Skeletal muscle cell (primary cell): ENCODE results near the gene HERC5.
"Not testable (repeated sequence)": the region's sequence is repeated elsewhere in the genome, so short reads cannot be mapped to it uniquely, and the experiment has no call there.

Source experiments
- DNase-seq: peaks from one replicate; pipeline ENCODE4 v3.0.0-alpha.2; 2010; ENCODE audit warnings: low read depth
- H3K4me3 ChIP-seq: 2 replicates; pipeline ENCODE4 v1.5.1; 2011; ENCODE audit warnings: low read depth, mild to moderate bottlenecking, control low read depth, low read length, moderate library complexity

Gene HERC5

DNA sequence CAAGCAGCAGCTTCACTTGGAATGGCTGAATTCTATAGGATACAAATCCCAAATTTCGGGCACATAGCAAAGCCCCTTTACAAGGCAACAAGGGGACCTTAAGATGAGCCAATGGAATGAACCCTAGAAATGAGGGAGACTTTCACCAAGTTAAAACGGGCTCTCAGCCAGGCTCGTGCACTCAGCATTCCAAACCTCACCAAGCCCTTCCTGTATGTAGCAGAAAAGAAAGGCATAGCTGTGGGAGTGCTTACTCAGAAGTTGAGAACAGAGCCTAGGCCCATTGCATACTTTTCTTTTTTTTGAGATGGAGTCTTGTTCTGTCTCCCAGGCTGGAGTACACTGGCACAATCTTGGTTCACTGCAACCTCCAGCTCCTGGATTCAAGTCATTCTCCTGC is 10.8 kb upstream of the HERC5 start:
- no peak for DNase-seq

DNA sequence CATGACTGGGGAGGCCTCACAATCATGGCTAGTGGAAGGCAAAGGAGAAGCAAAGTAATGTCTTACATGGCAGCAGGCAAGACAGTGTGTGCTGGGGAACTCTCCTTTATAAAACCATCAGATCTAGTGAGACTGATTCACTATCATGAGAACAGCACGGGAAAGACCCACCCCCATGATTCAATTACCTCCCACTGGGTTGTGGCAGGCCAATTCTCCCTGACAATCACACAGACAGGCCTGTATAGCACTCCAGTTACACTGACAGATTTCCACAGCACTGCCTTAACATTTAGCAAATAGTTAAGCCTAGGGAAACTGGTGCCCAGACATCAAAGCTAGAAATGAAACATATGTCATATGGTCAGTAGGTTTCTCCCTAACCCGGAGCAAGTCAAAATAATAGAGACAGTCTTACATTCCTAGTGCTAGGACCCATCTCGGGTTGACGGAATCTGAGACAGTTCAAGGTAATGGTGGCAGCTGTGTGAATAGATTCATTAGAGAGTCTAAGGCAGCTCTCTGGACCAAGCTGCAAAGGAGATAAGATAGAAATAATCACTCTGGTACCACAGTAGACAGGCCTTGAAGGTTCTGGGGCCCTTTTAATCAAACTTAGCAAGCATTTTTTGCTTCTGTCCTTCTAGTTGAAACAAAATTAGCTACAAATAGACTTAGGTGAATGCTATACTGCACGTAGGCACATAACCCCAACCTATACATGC is 9.4 kb upstream of the HERC5 start:
- no peak overlapping the region for H3K4me3 ChIP-seq

More for the DNA sequence above, 10.8 kb upstream of the HERC5 start:
- no peak overlapping the region for H3K4me3 ChIP-seq

DNA sequence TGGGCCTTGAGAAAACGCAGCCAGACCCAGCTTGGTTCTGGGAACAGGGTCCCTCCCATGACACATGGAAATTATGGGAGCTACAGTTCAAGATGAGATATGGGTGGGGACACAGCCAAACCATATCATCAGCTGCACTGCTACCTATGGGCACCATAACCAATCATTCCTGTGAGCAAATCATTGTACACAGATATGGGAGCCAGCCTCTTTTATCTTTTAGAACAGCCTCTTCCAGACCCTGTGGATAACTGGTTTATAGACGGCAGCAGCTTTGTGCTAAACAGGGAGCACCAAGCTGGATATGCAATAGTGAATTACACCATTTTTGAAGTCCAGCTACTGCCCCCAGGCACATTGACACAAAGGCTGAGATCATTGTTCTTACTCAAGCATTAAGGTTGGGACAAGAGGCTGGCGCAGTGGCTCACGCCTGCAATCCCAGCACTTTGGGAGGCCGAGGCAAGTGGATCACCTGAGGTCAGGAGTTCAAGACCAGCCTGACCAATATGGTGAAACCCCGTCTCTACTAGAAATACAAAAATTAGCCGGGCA is 8.6 kb upstream of the HERC5 start:
- not testable (repeated sequence) for H3K4me3 ChIP-seq, DNase-seq

More for the DNA sequence above, 9.4 kb upstream of the HERC5 start:
- DNase-seq = no peak

DNA sequence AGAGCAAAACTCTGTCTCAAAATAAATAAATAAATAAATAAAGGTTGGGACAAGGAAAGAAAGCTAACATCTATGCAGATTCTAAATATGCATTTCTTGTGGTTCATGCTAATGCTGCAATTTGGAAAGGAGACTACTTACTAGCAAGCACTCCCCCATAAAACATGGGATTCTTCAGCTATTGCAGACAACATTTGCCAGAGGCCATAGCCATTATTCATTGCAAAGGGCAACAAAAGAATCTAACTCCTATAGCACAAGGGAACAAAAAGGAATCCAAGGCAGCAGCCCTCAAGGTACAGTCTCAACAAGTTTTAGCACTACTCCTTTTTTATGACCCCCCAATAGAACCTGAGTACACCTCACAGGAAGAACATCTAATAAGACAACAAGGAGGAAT is 8.0 kb upstream of the HERC5 start:
- H3K4me3 ChIP-seq = no peak overlapping the region
- no peak for DNase-seq

DNA sequence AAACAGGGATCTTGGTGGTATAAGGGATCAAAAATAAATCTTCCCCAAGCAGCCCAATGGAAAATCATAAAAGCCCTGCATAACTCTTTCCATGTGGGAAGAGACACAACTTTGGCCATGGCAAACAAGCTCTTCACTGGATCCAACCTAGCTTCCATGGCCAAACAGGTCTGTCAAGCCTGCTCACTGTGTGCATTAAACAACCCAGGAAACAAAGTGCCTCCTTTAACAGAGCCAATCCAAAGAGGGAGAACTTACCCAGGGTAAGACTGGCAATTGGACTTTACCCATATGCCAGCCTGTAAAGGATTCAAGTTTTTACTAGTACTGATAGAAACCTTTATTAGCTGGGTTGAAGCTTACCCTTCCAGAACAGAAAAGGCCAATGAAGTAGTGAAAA is 7.6 kb upstream of the HERC5 start:
- no peak overlapping the region for H3K4me3 ChIP-seq
- no peak for DNase-seq

DNA sequence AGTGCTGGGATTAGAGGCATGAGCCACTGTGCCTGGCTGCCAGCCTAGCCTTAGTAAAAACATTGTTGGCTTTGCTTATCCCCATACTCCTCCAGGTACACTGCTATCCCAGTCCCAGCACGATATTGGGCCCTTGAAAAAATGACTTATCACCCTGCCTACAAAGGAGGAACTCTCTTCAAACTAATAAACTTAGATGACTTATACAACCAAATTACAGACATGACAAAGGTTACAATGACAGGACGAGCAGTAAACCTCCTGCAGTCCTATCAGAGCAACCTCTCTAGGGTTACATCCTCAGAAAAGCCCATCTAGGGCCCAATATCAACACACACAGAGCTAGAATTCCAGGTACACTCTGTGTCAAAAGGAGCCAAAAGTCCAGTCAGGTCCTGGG is 5.7 kb upstream of the HERC5 start:
- no peak for DNase-seq
- no peak overlapping the region for H3K4me3 ChIP-seq

DNA sequence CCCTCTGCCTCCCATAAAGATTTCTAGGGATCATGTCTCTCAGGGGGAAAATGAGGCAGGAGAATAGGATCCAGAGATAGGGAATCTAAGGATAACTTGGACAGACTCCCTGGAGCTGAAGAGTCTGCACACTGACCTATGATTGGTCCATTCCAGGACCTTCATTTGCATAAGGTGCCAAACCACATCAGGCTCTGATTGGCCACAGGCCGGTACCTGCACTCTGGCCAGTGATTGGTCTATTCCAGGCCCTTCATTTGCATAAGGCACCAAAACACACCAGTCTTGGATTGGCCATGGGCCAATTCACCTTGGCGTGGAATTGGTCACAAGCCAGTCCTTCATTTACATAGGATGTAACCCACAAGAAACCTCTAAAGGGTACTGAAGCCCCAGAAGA is 4.0 kb upstream of the HERC5 start:
- no peak overlapping the region for H3K4me3 ChIP-seq
- no peak for DNase-seq

DNA sequence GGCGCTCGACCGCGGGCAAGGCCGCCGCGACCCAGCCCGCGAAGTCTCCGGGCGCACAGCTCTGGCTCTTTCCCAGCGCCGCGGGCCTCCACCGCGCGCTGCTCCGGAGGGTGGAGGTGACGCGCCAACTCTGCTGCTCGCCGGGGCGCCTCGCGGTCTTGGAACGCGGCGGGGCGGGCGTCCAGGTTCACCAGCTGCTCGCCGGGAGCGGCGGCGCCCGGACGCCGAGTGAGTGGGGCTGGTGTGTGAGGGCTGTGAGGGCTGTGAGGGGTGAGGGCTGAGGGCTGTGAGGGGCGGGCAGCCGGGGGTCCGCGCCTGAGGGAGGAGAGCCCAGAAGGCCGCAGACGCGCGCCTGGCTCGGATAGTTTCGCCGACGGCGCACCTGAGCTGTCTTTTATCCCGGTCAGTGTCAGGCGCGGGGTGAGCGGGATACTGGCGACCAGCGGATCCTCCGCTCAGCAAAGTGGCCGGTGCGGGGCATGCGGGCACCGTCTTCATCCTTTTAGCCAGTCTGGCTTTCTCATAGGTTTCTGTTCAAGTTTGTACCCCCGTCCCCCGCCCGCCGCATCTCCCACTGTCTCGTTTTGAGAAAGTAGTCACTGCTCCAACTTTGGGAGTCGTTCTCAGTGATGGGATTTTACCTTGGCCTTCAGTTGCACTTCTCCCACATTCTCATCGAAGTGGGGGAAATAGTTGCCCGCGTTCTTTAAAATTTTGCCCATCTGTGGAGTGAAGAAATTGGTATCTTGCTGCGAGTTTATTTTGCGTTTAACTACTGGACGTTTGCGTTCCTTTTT is 586 bp downstream of the HERC5 start:
- H3K4me3 ChIP-seq = peak overlapping the region; percentile 55
- DNase-seq = no peak

DNA sequence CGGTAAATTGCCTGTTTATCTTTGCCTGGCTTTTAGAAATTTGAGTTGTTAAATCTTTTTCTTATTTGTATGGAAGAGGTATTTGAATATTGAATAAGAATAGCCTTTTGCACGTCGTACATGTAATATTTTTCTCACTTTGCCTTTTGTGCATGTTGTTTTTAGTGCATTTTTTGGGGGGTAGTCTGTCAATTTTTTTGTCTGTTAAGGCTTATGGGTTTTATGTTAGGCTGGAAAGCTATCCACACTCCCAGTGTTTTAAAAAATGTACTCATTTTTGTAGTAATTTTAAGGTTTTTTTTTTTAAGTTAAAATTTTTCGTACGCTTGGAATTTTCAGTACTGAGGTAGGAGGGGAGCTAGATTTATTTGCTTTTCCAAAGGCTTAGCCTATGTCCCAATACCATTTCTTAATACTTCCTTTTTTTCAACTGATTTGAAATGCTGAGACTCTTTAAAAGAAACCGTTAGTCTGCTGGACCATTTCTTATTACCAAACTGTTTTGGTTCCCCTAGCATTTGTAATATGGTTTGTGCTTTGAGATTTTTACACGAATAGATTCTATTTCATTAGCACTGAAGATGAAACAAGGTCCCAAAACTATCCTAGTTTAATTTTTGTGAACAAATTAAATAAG is 1.3 kb downstream of the HERC5 start:
- no peak for DNase-seq
- H3K4me3 ChIP-seq = no peak overlapping the region

DNA sequence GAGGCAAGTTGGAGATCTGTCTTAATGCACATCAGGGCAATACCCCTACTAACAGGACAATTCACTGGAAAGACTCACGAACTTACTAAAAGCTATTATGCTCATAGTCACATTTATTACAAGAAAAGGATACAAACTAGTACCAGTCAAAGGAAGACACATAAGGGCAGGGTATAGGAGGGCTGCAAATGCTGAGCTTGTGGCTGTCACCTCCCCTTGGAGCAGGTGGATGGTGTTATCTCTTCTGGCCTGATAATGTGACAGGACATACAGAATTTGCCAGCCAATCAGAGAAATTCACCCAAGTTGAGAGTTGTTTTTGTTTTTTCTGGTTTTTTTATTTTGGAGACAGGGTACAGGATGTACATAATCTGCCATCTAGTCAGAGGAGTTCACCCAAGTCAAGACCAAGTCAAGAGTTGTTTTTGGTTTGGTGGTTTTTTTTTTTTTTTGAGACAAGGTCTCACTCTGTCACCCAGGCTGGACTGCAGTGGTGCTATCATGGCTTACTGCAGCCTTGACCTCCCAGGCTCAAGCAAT is 8.8 kb downstream of the HERC5 start:
- DNase-seq = no peak
- H3K4me3 ChIP-seq = no peak overlapping the region

DNA sequence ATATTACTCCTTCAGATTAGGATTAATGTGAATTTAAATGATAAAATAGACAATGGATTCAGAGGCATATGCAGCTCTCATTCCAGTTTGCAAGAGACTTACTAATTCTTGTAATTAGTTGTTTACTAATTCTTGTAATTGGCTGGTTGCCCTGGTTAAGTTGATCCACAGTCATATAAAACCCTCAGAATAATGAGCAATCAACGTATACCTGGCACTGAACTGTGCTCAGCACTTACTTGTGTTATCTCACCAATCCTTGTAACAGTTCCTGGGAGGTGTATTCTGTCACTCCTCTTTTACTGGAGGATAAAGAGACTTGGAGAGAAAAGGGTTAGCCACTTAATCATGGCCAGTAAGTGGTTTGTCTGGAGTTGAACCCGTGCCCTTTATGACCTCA is 10.5 kb downstream of the HERC5 start:
- no peak overlapping the region for H3K4me3 ChIP-seq
- DNase-seq = no peak

DNA sequence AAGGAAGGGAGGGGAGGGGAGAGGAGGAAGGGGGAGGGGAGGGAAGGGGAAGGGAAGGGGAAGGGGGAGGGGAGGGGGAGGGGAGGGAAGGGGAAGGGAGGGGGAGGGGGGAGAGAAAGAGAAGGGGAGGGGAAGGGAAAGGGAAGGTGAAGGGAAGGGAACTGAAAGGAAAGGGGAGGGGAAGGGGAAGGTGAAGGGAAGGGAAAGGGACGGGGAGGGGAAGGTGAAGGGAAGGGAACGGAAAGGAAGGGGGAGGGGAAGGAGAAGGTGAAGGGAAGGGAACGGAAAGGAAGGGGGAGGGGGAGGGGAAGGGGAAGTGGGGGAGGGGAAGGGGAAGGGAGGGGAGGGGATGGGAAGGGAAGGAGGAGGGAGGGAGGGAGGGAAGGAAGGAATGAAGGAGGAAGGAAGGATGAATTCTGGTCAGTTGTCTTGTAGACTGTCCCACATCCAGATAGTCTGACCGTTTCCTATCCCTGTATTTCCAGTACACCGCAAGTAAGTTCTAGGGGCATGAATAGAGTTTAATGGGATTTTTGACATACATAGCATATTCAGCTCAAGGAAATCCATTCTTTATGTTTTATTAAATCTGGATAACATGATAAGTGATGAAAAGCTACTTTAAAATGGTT is 20.4 kb downstream of the HERC5 start:
- DNase-seq = no peak
- no peak overlapping the region for H3K4me3 ChIP-seq

DNA sequence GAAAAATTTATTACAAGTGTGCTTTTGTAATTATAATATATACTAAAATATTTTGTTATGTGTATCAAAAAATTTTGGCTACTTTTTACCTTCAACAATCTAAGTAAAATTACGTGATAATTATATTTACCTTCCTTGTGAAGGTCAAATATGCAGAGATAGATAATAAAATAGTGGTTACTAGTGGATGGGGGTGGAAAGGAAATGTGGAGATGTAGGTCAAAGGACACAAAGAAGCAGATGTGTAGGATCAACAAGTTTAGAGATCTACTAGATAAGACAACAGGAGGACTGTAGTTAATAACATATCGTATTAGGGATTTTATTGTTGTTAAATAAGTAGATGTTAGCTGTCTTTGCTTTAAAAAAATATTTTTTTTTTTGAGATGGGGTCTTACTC is 21.3 kb downstream of the HERC5 start:
- H3K4me3 ChIP-seq = no peak overlapping the region
- no peak for DNase-seq

DNA sequence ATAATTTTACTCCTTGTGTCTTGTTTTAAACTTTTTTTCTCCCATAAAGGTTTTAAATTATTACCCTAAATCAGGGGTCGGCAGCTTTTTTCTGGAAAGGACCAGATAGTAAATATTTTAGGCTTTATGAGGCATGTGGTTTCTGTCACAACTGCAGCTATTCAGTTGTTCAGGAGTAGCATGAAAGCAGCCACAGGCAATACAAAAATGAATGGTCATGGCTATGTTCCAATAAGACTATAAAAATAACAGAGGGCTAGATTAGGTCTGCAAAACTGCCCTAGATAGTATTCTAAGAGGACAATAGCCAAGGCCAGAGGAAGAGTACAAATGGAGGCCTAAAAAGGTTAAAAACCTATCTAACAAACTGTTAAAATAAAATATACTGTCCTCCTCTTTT is 24.6 kb downstream of the HERC5 start:
- DNase-seq = no peak

DNA sequence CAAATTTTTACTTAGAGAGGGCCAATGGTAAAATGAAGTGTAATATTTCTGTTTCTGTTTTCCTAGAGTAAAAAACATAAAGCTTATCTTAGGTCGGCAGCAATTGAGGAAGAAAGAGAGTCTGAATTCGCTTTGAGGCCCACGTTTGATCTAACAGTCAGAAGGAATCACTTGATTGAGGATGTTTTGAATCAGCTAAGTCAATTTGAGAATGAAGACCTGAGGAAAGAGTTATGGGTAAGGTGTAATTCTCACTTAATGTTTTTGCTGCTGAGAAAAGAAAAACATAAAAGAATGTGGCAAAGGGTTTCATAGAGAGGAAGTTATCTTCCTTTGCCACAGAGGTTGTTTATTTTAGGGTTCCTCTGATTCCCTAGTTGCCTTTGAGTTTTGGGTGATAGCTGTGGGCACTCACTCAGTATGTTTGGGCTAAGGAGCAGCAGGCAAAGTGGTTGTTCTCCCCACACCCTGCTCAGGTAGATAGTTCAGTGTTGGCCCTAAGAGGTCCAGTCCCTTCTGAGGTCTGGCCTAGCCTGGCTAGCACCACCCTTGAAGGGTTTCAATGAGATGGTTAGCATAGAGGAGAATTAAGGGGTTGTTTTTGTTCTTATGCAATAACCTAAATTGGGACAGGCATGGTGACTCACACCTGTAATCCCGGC is 32.3 kb downstream of the HERC5 start:
- H3K4me3 ChIP-seq = no peak overlapping the region
- no peak for DNase-seq

More for the DNA sequence above, 24.6 kb downstream of the HERC5 start:
- H3K4me3 ChIP-seq = no peak overlapping the region

DNA sequence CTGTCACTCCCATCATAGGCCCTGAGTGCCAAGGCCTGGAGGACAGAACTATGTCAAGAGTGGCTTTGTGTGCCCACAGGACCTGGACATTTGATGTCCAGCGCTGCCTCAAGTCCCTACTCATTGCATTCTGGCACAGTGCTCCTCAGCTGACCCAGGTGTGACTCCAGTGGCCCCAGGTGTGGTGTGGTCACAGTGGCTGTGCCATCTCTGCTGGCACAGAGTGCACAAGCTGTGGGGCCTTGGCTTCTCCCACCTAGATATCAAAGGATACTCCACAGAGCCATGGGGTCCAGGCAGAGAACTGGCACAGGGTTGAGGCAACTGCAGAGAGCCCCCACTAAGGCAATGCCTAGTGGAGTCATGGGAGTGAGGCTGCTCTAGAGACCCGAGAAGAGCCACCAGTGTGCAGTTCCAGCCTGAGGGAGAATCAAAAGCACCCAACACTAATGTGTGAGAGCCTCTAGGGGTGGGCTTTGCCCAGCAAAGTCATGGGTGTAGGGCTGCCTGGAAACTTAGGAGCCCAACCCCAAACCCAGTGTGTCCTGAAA is 41.0 kb downstream of the HERC5 start:
- DNase-seq = no peak
- H3K4me3 ChIP-seq = no peak overlapping the region

DNA sequence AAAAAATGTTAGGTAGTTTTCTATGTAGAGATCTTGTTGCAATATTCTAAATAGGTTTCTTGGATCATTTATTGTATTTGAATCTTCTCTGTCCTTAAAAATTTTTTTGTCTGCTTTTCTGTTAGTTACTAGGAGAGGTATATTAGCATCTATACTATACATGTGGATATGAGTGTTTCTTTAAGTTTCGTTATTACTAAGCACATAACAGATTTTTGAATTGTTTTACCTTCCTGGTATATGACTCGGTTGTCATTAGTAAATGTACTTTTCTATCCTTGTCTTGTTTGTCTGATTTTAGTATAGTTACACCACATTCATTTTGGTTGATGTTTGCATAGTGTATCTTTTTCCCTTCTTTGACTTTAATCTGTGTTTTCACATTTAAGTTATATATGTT is 46.4 kb downstream of the HERC5 start:
- DNase-seq = no peak
- no peak overlapping the region for H3K4me3 ChIP-seq

DNA sequence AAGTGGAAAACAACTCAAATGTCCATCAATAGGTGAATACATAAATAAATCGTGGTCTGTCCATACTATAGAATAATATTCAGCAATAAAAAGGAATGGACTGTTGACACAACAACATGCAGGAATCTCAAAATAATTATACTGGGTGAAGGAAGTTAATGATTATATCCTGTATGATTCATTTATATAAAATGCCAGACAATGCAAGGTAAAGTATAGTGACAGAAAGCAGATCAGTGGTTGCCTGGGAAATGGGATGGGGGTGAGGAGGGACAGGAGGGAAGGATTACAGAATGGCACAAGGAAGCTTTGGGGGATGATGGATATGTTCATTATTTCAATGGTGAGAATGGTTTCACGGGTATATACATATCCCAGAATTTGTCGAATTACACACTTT is 54.3 kb downstream of the HERC5 start:
- DNase-seq = no peak
- H3K4me3 ChIP-seq = no peak overlapping the region
